ENCODE data around the gene AGAP5.

DNA sequence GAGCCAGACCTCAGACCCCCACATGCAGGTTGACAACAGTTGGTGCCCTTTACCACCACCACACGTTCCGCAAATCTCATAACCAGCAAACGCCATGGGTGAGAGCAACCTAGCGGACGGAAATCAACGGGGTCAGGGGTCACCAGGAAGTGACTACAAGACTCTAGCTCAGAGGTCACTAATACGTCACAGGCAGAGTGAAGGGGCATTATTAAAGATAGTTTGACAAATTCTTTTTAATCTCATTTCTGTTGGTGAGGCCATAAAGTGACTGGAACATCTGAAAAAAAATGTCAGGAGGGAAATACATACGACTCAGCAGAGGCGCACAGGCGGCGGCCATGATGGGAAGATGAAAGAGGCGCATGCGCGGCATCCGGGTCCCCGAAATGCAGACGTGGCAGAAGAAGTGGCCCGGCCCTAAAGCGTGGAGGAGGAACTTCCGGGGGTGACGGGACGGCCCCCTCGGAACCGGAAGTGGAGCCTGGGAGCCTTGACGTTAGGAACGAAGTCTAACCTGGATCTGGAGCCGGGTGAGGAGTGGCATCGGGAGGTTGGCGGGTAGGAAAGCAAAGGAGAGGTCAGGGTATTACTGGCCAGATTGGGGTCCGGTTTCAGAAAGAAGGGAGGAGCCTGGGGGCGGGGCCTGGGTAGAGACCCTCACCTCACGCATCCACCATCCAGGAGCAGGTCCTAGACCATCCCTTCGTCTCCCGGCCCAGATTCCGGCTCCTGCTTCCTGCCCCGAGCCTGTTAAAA, 46.2 kb upstream of the AGAP5 start, which contains the start of gene SEC24C:
- TF ChIP-seq KDM1A (IDR thresholded peaks at IDR 0.05) (peak; percentile 5 to 35; a peak in 2 of 4 replicates), NR2F6 (CRISPR knock-in tag; IDR thresholded peaks at IDR 0.05) (peak; percentile 90), KAT7 (CRISPR knock-in tag; IDR thresholded peaks at IDR 0.05; ENCODE audit: borderline replicate concordance) (peak; percentile 93; the same call in 1 of the 2 replicates), POLR2AphosphoS5 (IDR thresholded peaks at IDR 0.05; ENCODE audit: control insufficient read depth, insufficient read depth, low read depth, low read length) (peak; percentile 94), BHLHE40 (IDR thresholded peaks at IDR 0.05; ENCODE audit: low read length) (peak; percentile 8; the same call in 1 of the 2 replicates), ZNF212 (CRISPR knock-in tag; IDR thresholded peaks at IDR 0.05) (no peak), ZC3H11A (IDR thresholded peaks at IDR 0.05; ENCODE audit: low read depth, low read length) (no peak), MXI1 (IDR thresholded peaks at IDR 0.05; ENCODE audit: low read depth, low read length) (peak; percentile 66), NFRKB (IDR thresholded peaks at IDR 0.05; ENCODE audit: low read depth) (peak; percentile 99), TAF1 (IDR thresholded peaks at IDR 0.05; ENCODE audit: control insufficient read depth, extremely low read depth, insufficient read depth, low read length, severe bottlenecking) (peak; percentile 98)
- TF ChIP-seq, protein P1, sequence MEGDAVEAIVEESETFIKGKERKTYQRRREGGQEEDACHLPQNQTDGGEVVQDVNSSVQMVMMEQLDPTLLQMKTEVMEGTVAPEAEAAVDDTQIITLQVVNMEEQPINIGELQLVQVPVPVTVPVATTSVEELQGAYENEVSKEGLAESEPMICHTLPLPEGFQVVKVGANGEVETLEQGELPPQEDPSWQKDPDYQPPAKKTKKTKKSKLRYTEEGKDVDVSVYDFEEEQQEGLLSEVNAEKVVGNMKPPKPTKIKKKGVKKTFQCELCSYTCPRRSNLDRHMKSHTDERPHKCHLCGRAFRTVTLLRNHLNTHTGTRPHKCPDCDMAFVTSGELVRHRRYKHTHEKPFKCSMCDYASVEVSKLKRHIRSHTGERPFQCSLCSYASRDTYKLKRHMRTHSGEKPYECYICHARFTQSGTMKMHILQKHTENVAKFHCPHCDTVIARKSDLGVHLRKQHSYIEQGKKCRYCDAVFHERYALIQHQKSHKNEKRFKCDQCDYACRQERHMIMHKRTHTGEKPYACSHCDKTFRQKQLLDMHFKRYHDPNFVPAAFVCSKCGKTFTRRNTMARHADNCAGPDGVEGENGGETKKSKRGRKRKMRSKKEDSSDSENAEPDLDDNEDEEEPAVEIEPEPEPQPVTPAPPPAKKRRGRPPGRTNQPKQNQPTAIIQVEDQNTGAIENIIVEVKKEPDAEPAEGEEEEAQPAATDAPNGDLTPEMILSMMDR (IDR thresholded peaks at IDR 0.05 in 2 of 3, conservative IDR thresholded peaks at IDR 0.05 in 1 of 3; ENCODE audit: insufficient read depth in 2 of 3, low read depth in 1 of 3, low read length in 3 of 3): no peak
- TF ChIP-seq, protein P2, sequence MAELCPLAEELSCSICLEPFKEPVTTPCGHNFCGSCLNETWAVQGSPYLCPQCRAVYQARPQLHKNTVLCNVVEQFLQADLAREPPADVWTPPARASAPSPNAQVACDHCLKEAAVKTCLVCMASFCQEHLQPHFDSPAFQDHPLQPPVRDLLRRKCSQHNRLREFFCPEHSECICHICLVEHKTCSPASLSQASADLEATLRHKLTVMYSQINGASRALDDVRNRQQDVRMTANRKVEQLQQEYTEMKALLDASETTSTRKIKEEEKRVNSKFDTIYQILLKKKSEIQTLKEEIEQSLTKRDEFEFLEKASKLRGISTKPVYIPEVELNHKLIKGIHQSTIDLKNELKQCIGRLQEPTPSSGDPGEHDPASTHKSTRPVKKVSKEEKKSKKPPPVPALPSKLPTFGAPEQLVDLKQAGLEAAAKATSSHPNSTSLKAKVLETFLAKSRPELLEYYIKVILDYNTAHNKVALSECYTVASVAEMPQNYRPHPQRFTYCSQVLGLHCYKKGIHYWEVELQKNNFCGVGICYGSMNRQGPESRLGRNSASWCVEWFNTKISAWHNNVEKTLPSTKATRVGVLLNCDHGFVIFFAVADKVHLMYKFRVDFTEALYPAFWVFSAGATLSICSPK (IDR thresholded peaks at IDR 0.05; ENCODE audit: borderline replicate concordance): no peak; the same call in 1 of the 2 replicates
- TF ChIP-seq, protein P3, sequence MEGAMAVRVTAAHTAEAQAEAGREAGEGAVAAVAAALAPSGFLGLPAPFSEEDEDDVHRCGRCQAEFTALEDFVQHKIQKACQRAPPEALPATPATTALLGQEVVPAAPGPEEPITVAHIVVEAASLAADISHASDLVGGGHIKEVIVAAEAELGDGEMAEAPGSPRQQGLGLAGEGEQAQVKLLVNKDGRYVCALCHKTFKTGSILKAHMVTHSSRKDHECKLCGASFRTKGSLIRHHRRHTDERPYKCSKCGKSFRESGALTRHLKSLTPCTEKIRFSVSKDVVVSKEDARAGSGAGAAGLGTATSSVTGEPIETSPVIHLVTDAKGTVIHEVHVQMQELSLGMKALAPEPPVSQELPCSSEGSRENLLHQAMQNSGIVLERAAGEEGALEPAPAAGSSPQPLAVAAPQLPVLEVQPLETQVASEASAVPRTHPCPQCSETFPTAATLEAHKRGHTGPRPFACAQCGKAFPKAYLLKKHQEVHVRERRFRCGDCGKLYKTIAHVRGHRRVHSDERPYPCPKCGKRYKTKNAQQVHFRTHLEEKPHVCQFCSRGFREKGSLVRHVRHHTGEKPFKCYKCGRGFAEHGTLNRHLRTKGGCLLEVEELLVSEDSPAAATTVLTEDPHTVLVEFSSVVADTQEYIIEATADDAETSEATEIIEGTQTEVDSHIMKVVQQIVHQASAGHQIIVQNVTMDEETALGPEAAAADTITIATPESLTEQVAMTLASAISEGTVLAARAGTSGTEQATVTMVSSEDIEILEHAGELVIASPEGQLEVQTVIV (CRISPR knock-in tag; IDR thresholded peaks at IDR 0.05; ENCODE audit: borderline replicate concordance): no peak
